Neutrophil (primary cell): ENCODE results near the gene TIMM44.

Experiments
- H3K27ac ChIP-seq: fragments of 200-600 bp; sonication (generic); 2 replicates; pipeline ENCODE4 v1.5.1; 2016; ENCODE audit warnings: mild to moderate bottlenecking, moderate library complexity
- H3K27me3 ChIP-seq: fragments of 200-600 bp; sonication (generic); 2 replicates; pipeline ENCODE4 v1.6.0; 2016; ENCODE audit warnings: mild to moderate bottlenecking
- H3K36me3 ChIP-seq: fragments of 200-600 bp; sonication (generic); 2 replicates; pipeline ENCODE4 v1.5.1; 2017
- H3K4me1 ChIP-seq, 2 experiments: fragments of 200-600 bp in 1 of 2; sonication (generic) in 1 of 2; 1 replicate in 1 of 2; 2 replicates in 1 of 2; pipeline versions ENCODE4 v1.5.1 to v1.6.1; 2013 to 2016; ENCODE audit warnings: low read depth in 1 of 2, low read length in 1 of 2, mild to moderate bottlenecking in 1 of 2, moderate library complexity in 1 of 2; ENCODE audit not compliant: control insufficient read depth in 1 of 2, insufficient read depth in 1 of 2
- H3K4me3 ChIP-seq, 2 experiments: fragments of 200-600 bp in 1 of 2; sonication (generic) in 1 of 2; 1 replicate in 1 of 2; 2 replicates in 1 of 2; pipeline ENCODE4 v1.5.1; 2013 to 2016; ENCODE audit warnings: low read depth in 1 of 2, low read length in 1 of 2, mild to moderate bottlenecking in 1 of 2, moderate library complexity in 1 of 2
- H3K9me3 ChIP-seq: fragments of 200-600 bp; sonication (generic); 2 replicates; pipeline ENCODE4 v1.5.1; 2016
- TF ChIP-seq, protein P1 (sequence below): fragments of 200-600 bp; sonication (generic); IDR thresholded peaks from 2 replicates; pipeline ENCODE4 v1.5.1; 2016; ENCODE audit warnings: antibody characterized with exemption

TIMM44 gene

GRCh38 chr19:7968796-7969554, 25.5 kb upstream of the TIMM44 start:
- TF ChIP-seq, protein P1, sequence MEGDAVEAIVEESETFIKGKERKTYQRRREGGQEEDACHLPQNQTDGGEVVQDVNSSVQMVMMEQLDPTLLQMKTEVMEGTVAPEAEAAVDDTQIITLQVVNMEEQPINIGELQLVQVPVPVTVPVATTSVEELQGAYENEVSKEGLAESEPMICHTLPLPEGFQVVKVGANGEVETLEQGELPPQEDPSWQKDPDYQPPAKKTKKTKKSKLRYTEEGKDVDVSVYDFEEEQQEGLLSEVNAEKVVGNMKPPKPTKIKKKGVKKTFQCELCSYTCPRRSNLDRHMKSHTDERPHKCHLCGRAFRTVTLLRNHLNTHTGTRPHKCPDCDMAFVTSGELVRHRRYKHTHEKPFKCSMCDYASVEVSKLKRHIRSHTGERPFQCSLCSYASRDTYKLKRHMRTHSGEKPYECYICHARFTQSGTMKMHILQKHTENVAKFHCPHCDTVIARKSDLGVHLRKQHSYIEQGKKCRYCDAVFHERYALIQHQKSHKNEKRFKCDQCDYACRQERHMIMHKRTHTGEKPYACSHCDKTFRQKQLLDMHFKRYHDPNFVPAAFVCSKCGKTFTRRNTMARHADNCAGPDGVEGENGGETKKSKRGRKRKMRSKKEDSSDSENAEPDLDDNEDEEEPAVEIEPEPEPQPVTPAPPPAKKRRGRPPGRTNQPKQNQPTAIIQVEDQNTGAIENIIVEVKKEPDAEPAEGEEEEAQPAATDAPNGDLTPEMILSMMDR = no peak
- Histone ChIP-seq H3K27me3 (no peaks in the 10 kb centered on the region), H3K9me3 (no peaks in the 10 kb centered on the region), H3K4me3 (no peak overlapping the region), H3K27ac (no peak overlapping the region), H3K36me3 (peaks cover 80% of the 10 kb centered on the region), H3K4me1 (no peaks in the 10 kb centered on the region)

GRCh38 chr19:7968008-7968795, 24.7 kb upstream of the TIMM44 start:
- peaks cover 80% of the 10 kb centered on the region for H3K36me3 ChIP-seq
- H3K27me3 ChIP-seq = no peaks in the 10 kb centered on the region
- no peaks in the 10 kb centered on the region for H3K9me3 ChIP-seq
- no peak overlapping the region for H3K4me3 ChIP-seq
- H3K27ac ChIP-seq = no peak overlapping the region
- TF ChIP-seq, protein P1 = no peak
- no peaks in the 10 kb centered on the region for H3K4me1 ChIP-seq

- H3K9me3 ChIP-seq = no peaks in the 10 kb centered on the region
- H3K36me3 ChIP-seq = peaks cover 81% of the 10 kb centered on the region
- H3K4me1 ChIP-seq = peaks cover 0 to 5% of the 10 kb centered on the region in 2 experiments
- TF ChIP-seq, protein P1 = no peak
- no peaks in the 10 kb centered on the region for H3K27me3 ChIP-seq
- H3K27ac ChIP-seq = no peak overlapping the region
- H3K4me3 ChIP-seq = no peak overlapping the region
These were observed 22.6 kb upstream of the TIMM44 start for GRCh38 chr19:7965921-7966665.

- no peaks in the 10 kb centered on the region for H3K27me3 ChIP-seq
- TF ChIP-seq, protein P1 = no peak
- H3K36me3 ChIP-seq = peaks cover 85% of the 10 kb centered on the region
- H3K4me1 ChIP-seq = peaks cover 0 to 5% of the 10 kb centered on the region in 2 experiments
- no peak overlapping the region for H3K27ac ChIP-seq
- no peak overlapping the region for H3K4me3 ChIP-seq
- H3K9me3 ChIP-seq = no peaks in the 10 kb centered on the region
These were observed 21.9 kb upstream of the TIMM44 start for GRCh38 chr19:7965259-7965841.

GRCh38 chr19:7963566-7963965, 20.1 kb upstream of the TIMM44 start:
- H3K4me1 ChIP-seq = peaks cover 5% of the 10 kb centered on the region in 2 experiments
- TF ChIP-seq, protein P1 = no peak
- H3K27me3 ChIP-seq = no peaks in the 10 kb centered on the region
- no peaks in the 10 kb centered on the region for H3K9me3 ChIP-seq
- peaks cover 79% of the 10 kb centered on the region for H3K36me3 ChIP-seq
- no peak overlapping the region for H3K27ac ChIP-seq
- no peak overlapping the region for H3K4me3 ChIP-seq
